ENCODE data around the gene IMPDH1. TPM values are rescaled to one million over a fixed set of nuclear protein-coding genes. Genes with fewer than 3 reads are reported as not detected.

The IMPDH1 gene
- total RNA-seq, 5 donors from 2014 or later (not counting 1 experiment from before 2014, with no cell fraction given) = 39.9 to 73.3 (median 65.6) TPM

- Mint-ChIP-seq H3K4me1 (peaks cover under 1 to 7% (median 2%) of the 10 kb centered on the region in 3 donors), H3K27ac (no peak overlapping the region), H3K9me3 (no peaks in the 10 kb centered on the region), H3K27me3 (no peaks in the 10 kb centered on the region), H3K36me3 (peaks cover 38% of the 10 kb centered on the region), H3K4me3 (no peak overlapping the region)
- Histone ChIP-seq H3K27me3 (replicated peaks in 1 of 2; ENCODE audit: control insufficient read depth in 2 of 2, extremely low read depth in 1 of 2, insufficient read depth in 2 of 2, low read length in 1 of 2) (no peaks in the 10 kb centered on the region), H3K36me3 (ENCODE audit: control insufficient read depth in 2 of 2, extremely low read depth in 1 of 2, insufficient read depth in 1 of 2, low read length in 1 of 2) (peaks cover 13 to 70% of the 10 kb centered on the region in 2 donors), H3K27ac (ENCODE audit: low read length) (no peak overlapping the region), H3K4me3 (ENCODE audit: control insufficient read depth in 1 of 2, extremely low read depth in 1 of 2, low read length in 1 of 2) (no peak overlapping the region), H3K4me1 (ENCODE audit: control insufficient read depth in 1 of 2, extremely low read depth in 1 of 2, insufficient read depth in 2 of 2, low read length in 2 of 2) (no peaks in the 10 kb centered on the region), H3K9me3 (no peaks in the 10 kb centered on the region)
- WGBS (ENCODE audit: insufficient coverage) = 86% methylated on average over 14 of the region's 16 CpGs
- CTCF ChIA-PET = interaction anchor here (0.6 to 4.0 kb wide), 10 partner anchors 12 to 1172 kb away, joined by 3 to 59 read pairs (median 5); no protein-coding TSS in a partner anchor
- ATAC-seq (replicated peaks in 1 of 4) (peak; percentile 32 to 61 (median 53)), DNase-seq (peak in 10 of 35 experiments; percentile 13 to 61 (median 32))
- POLR2A ChIA-PET = interaction anchor here in 1 of 2 donors (0.5 kb wide), 1 partner anchor 891 kb away, joined by 3 read pairs; no protein-coding TSS in a partner anchor
Measured at GRCh38 chr7:128398016-128398840, 11.6 kb downstream of the IMPDH1 start.

GRCh38 chr7:128396357-128396756, 13.4 kb downstream of the IMPDH1 start:
- CTCF ChIA-PET = interaction anchor here (2.2 to 4.0 kb wide), 3 partner anchors 30 to 64 kb away, joined by 11 to 59 read pairs (median 15); no protein-coding TSS in a partner anchor
- Histone ChIP-seq H3K9me3 (no peaks in the 10 kb centered on the region), H3K4me3 (ENCODE audit: control insufficient read depth in 1 of 2, extremely low read depth in 1 of 2, low read length in 1 of 2) (no peak overlapping the region), H3K27me3 (replicated peaks in 1 of 2; ENCODE audit: control insufficient read depth in 2 of 2, extremely low read depth in 1 of 2, insufficient read depth in 2 of 2, low read length in 1 of 2) (no peaks in the 10 kb centered on the region), H3K36me3 (ENCODE audit: control insufficient read depth in 2 of 2, extremely low read depth in 1 of 2, insufficient read depth in 1 of 2, low read length in 1 of 2) (peaks cover 15 to 83% of the 10 kb centered on the region in 2 donors), H3K4me1 (ENCODE audit: control insufficient read depth in 1 of 2, extremely low read depth in 1 of 2, insufficient read depth in 2 of 2, low read length in 2 of 2) (no peaks in the 10 kb centered on the region), H3K27ac (ENCODE audit: low read length) (no peak overlapping the region)
- H3K27me3 Mint-ChIP-seq = no peaks in the 10 kb centered on the region
- 95% methylated on average over 4 of the region's 11 CpGs for WGBS (ENCODE audit: insufficient coverage)
- DNase-seq = no peak
- ATAC-seq (replicated peaks in 1 of 4) = no peak
- H3K4me1 Mint-ChIP-seq = peaks cover 0 to 2% (median 0%) of the 10 kb centered on the region in 3 donors
- POLR2A ChIA-PET = no interaction called here
- peaks cover 39% of the 10 kb centered on the region for H3K36me3 Mint-ChIP-seq
- H3K9me3 Mint-ChIP-seq = no peaks in the 10 kb centered on the region
- no peak overlapping the region for H3K27ac Mint-ChIP-seq
- no peak overlapping the region for H3K4me3 Mint-ChIP-seq

GRCh38 chr7:128395748-128396147, 14.0 kb downstream of the IMPDH1 start:
- no CpG with 5 or more reads among the region's 3 CpGs for WGBS (ENCODE audit: insufficient coverage)
- H3K27me3 ChIP-seq (replicated peaks in 1 of 2; ENCODE audit: control insufficient read depth in 2 of 2, extremely low read depth in 1 of 2, insufficient read depth in 2 of 2, low read length in 1 of 2) = no peaks in the 10 kb centered on the region
- H3K4me1 ChIP-seq (ENCODE audit: control insufficient read depth in 1 of 2, extremely low read depth in 1 of 2, insufficient read depth in 2 of 2, low read length in 2 of 2) = no peaks in the 10 kb centered on the region
- H3K27ac Mint-ChIP-seq = no peak overlapping the region
- peaks cover 12 to 78% of the 10 kb centered on the region in 2 donors for H3K36me3 ChIP-seq (ENCODE audit: control insufficient read depth in 2 of 2, extremely low read depth in 1 of 2, insufficient read depth in 1 of 2, low read length in 1 of 2)
- H3K9me3 ChIP-seq = no peaks in the 10 kb centered on the region
- DNase-seq (no peak), ATAC-seq (replicated peaks in 1 of 4) (no peak)
- H3K27ac ChIP-seq (ENCODE audit: low read length) = no peak overlapping the region
- H3K27me3 Mint-ChIP-seq = no peaks in the 10 kb centered on the region
- POLR2A ChIA-PET = no interaction called here
- no peaks in the 10 kb centered on the region for H3K9me3 Mint-ChIP-seq
- CTCF ChIA-PET = interaction anchor here (0.5 to 3.3 kb wide), 2 partner anchors 65 to 186 kb away, joined by 11 to 14 read pairs; no protein-coding TSS in a partner anchor
- peaks cover 33% of the 10 kb centered on the region for H3K36me3 Mint-ChIP-seq
- no peaks in the 10 kb centered on the region for H3K4me1 Mint-ChIP-seq
- no peak overlapping the region for H3K4me3 Mint-ChIP-seq
- no peak overlapping the region for H3K4me3 ChIP-seq (ENCODE audit: control insufficient read depth in 1 of 2, extremely low read depth in 1 of 2, low read length in 1 of 2)

GRCh38 chr7:128394904-128395496, 14.8 kb downstream of the IMPDH1 start:
- POLR2A ChIA-PET = no interaction called here

GRCh38 chr7:128393526-128394330, 16.1 kb downstream of the IMPDH1 start:
- Mint-ChIP-seq H3K27me3 (no peaks in the 10 kb centered on the region), H3K27ac (no peak overlapping the region), H3K4me1 (no peaks in the 10 kb centered on the region), H3K4me3 (no peak overlapping the region), H3K9me3 (no peaks in the 10 kb centered on the region), H3K36me3 (peaks cover 27% of the 10 kb centered on the region)
- POLR2A ChIA-PET = no interaction called here
- Histone ChIP-seq H3K27ac (ENCODE audit: low read length) (no peak overlapping the region), H3K9me3 (no peaks in the 10 kb centered on the region), H3K36me3 (ENCODE audit: control insufficient read depth in 2 of 2, extremely low read depth in 1 of 2, insufficient read depth in 1 of 2, low read length in 1 of 2) (peaks cover 8 to 64% of the 10 kb centered on the region in 2 donors), H3K27me3 (replicated peaks in 1 of 2; ENCODE audit: control insufficient read depth in 2 of 2, extremely low read depth in 1 of 2, insufficient read depth in 2 of 2, low read length in 1 of 2) (peaks cover 0 to 3% of the 10 kb centered on the region in 2 experiments), H3K4me1 (ENCODE audit: control insufficient read depth in 1 of 2, extremely low read depth in 1 of 2, insufficient read depth in 2 of 2, low read length in 2 of 2) (no peaks in the 10 kb centered on the region), H3K4me3 (ENCODE audit: control insufficient read depth in 1 of 2, extremely low read depth in 1 of 2, low read length in 1 of 2) (no peak overlapping the region)
- ATAC-seq (replicated peaks in 1 of 4) = no peak
- DNase-seq = no peak
- CTCF ChIA-PET = interaction anchor here in 1 of 2 donors (0.6 kb wide), 1 partner anchor 12 kb away, joined by 3 read pairs; no protein-coding TSS in a partner anchor
- WGBS (ENCODE audit: insufficient coverage) = 93% methylated on average over 19 of the region's 23 CpGs

More at GRCh38 chr7:128394904-128395496, 14.8 kb downstream of the IMPDH1 start:
- Histone ChIP-seq H3K27ac (ENCODE audit: low read length) (no peak overlapping the region), H3K4me3 (ENCODE audit: control insufficient read depth in 1 of 2, extremely low read depth in 1 of 2, low read length in 1 of 2) (no peak overlapping the region), H3K4me1 (ENCODE audit: control insufficient read depth in 1 of 2, extremely low read depth in 1 of 2, insufficient read depth in 2 of 2, low read length in 2 of 2) (no peaks in the 10 kb centered on the region), H3K36me3 (ENCODE audit: control insufficient read depth in 2 of 2, extremely low read depth in 1 of 2, insufficient read depth in 1 of 2, low read length in 1 of 2) (peaks cover 8 to 70% of the 10 kb centered on the region in 2 donors), H3K9me3 (no peaks in the 10 kb centered on the region), H3K27me3 (replicated peaks in 1 of 2; ENCODE audit: control insufficient read depth in 2 of 2, extremely low read depth in 1 of 2, insufficient read depth in 2 of 2, low read length in 1 of 2) (no peaks in the 10 kb centered on the region)
- Mint-ChIP-seq H3K4me3 (no peak overlapping the region), H3K4me1 (no peaks in the 10 kb centered on the region), H3K27ac (no peak overlapping the region), H3K36me3 (peaks cover 27% of the 10 kb centered on the region), H3K9me3 (no peaks in the 10 kb centered on the region), H3K27me3 (no peaks in the 10 kb centered on the region)
- ATAC-seq (replicated peaks in 1 of 4) (no peak), DNase-seq (no peak)
- WGBS (ENCODE audit: insufficient coverage) = 100% methylated on average over 8 of the region's 16 CpGs
- CTCF ChIA-PET = interaction anchor here in 1 of 2 donors (0.5 kb wide), 1 partner anchor 9 kb away, joined by 3 read pairs; no protein-coding TSS in a partner anchor
